ENCODE data around the gene VN1R4.
"Not testable (repeated sequence)": the region's sequence is repeated elsewhere in the genome, so short reads cannot be mapped to it uniquely, and the experiment has no call there.

Gene VN1R4, protein sequence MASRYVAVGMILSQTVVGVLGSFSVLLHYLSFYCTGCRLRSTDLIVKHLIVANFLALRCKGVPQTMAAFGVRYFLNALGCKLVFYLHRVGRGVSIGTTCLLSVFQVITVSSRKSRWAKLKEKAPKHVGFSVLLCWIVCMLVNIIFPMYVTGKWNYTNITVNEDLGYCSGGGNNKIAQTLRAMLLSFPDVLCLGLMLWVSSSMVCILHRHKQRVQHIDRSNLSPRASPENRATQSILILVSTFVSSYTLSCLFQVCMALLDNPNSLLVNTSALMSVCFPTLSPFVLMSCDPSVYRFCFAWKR

DNA sequence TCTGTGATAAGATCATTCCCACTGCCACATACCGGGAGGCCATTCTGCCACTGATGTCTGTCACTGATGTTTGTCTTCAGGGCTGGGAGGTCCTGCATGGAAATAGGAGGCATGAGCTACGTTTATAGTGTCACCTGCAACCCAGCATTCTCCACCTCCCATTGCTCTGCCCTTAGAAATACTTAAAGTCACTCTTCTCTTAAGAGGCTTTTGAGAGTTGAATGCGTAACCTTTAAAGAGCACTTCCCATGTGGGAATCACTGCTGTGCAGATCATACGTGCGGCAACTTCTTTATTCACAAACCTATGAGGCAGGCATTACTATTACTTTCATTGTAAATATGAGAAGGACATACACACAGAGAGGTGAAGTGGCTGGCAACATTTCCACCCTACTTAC lies at the start of gene VN1R4:
Gene VN1R4 (minus strand): TSS at position 101 of the 400 bp plus-strand sequence. CDS start 58 bp downstream, at position 43.
- not testable (repeated sequence) for DNase-seq

DNA sequence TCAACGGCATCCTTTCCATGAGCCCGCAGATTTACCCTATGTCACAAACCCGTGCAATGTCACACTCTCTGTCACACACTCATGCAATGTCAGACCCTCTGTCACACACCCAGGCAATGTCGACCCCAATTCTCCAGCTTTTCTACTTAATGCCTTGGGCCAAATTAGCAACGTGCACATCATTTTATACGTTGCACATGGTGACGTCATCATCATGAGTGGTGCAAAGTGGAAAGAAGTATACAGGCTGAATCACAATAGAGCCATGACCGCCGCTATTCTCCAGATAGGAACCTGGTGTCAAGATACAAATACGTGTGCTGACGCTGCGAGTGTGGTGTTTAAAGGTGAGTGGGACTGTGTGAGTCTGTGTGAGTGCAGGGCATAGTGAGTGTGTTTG lies 44.4 kb upstream of the VN1R4 start:
- DNase-seq = no peak

GRCh38 chr19:53311044-53311443 lies 43.5 kb upstream of the VN1R4 start:
- no peak for DNase-seq

GRCh38 chr19:53308339-53308811 lies 40.9 kb upstream of the VN1R4 start:
- DNase-seq = no peak

GRCh38 chr19:53301341-53301740 lies 33.8 kb upstream of the VN1R4 start:
- DNase-seq = not testable (repeated sequence)

DNA sequence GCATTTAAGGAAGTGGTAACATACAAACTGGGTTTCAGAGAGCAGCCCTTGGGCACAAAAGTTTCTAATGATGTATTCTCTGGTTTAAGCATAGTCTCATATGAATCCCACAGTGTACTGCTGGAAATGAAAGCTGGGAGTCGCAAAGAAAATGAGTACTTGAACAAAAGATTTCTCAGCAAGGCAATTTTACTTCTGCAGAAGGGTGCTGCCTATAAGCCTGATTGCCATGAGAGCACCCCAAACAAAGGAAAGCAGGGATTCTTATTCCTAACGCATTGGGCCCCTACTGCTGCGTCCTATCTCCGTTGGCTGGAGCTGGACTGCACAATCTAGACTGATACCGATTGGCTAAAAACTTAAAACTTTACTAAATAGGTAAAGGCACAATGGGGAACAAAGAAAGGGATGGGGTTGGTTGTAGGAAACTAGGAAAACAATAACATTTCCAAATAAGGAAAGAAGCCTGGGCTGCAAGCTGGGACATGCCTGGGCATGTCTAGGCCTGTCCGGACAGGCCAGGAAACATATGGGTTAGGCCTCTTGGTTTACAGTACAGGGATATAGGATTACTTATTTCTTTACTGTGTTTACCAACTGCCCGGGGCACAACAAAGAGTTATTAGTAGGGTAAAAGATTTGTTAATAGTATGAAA lies 27.4 kb upstream of the VN1R4 start:
- DNase-seq = no peak

GRCh38 chr19:53290758-53291549 lies 23.4 kb upstream of the VN1R4 start:
- no peak for DNase-seq

DNA sequence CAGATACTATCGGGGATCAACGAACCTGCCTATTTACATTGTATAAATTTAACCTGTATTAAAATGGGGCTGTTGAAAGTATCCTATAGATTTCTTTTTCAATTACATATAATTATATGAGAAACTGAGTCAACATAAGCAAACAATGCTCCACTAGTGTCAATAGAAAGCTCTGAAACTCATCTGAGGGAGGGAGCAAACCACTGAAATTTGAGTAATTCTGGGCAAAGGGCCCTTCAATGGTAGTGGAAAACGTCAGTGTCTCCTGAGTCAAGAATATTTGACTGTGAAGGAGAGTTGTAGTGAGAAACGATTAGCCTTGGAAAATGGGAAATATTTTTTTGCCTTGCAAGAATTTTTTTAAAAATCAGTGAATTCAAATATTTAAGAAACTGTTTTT lies 17.6 kb upstream of the VN1R4 start:
- no peak for DNase-seq

DNA sequence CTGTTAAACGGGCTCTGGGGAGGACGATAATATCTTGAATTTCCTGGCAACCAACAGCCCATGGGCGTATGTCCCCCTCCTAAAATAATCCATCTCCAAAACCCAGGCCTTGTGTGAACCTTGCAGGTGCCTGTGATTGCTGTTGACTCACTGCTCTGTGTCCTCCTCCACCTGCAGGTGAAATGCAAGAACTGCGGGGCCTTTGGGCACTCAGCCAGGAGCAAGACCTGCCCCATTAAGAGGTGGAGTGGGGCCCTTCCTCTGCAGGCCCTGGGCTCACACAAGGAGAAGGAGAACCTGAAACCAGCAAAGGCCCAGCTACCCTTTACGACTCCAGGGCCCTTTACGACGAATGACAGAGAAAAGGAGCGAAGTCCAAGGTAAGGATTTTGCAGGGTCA lies 14.4 kb upstream of the VN1R4 start:
- not testable (repeated sequence) for DNase-seq

DNA sequence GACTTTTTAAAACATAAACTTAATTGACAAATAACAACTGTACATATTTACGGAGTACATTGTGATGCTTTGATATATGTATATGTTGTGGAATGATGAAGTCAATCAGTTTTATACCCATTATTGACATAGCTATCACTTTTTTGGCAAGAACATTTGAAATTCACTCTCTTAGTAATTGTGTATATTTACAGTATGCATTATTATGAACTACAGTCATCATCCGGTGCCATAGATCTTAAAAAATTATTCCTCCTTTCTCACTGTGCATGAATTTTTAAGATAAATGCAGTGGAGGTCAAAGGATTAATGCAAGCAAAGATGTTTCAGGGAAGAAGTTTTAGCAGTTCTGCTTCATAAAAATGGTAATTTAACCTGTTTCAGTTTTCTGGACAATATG lies 8.0 kb upstream of the VN1R4 start:
- no peak for DNase-seq

GRCh38 chr19:53272044-53272443 lies 4.5 kb upstream of the VN1R4 start:
- DNase-seq = no peak

DNA sequence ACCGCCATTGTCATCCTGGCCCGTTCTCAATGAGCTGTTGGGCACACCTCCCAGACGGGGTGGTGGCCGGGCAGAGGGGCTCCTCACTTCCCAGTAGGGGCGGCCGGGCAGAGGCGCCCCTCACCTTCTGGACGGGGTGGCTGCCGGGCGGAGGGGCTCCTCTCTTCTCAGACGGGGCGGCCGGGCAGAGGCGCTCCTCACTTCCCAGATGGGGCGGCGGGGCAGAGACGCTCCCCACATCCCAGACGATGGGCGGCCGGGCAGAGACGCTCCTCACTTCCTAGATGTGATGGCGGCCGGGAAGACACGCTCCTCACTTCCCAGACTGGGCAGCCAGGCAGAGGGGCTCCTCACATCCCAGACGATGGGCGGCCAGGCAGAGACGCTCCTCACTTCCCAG lies 2.3 kb upstream of the VN1R4 start:
- DNase-seq = not testable (repeated sequence)

GRCh38 chr19:53257715-53258342 lies 9.7 kb downstream of the VN1R4 start, which contains the start of gene VN1R2:
VN1R2 (plus strand) TSS chr19:53258292; CDS start chr19:53258376, 84 bp downstream.
- DNase-seq = not testable (repeated sequence)

DNA sequence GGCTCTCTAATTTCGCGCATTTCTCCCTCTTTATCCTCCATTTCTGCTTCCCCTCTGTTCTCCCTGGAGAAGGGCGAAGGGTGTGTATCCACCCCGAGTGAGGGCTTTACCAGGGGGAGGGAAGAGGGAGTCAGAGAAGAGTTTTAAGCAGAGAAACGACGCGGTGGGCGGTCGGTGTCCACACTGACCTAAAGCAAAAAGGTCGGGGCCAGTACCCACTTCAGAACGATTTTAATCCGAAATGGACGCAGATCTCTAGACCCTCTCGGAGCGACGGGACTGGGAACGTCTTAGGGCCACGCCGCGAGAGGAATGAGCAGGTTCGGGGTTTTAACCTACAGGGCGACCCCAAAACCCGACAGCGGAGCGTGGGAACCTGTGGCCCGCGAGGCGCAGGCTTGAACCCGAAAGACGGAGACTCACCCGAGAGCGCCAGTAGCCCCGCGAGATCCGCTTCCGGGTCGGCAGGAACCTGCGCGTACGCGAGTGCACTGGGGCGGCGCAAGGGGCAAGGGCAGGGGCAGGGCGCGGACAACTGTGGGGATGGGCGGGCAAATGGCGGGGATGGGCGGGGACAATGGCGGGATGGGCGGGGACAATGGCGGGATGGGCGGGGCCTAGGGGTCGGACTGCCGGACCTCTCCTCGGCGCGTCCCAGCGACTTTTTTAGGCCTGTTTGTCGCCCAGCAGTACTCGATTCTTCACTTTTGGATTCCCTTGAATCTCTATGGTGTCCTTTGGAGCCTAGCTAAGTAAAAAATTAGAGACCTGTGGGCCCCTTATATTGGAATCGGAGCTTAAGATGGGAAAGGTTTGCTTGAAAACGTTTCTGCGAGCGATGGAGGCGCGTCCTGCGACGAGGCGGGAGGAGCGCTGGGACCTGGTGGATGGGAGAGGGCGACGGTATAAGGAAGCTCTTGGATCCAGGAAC lies 12.8 kb downstream of the VN1R4 start, which contains the start of gene ZNF677:
Gene ZNF677 (minus strand): TSS at position 463 of the 931 bp plus-strand sequence. CDS start 3,323 bp downstream, outside the sequence.
- no peak for DNase-seq

DNA sequence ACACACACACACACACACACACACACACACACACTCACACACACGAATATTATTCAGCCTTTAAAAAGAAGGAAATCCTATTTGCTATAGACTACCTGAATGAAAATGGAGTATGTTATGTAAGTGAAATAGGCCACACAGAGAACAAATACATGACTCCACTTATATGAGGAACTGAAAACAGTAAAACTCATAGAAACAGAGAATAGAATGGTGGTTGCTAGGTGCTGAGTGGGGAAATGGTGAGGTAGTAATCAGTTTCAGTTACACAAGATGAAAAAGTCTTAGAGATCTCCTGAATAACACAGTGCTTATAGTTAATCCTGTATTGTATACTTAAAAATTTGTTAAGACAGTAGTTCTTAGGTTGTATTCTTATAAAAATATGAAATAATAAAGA lies 21.0 kb downstream of the VN1R4 start:
- no peak for DNase-seq

- DNase-seq = no peak
These were observed 30.3 kb downstream of the VN1R4 start for GRCh38 chr19:53237114-53237777.

DNA sequence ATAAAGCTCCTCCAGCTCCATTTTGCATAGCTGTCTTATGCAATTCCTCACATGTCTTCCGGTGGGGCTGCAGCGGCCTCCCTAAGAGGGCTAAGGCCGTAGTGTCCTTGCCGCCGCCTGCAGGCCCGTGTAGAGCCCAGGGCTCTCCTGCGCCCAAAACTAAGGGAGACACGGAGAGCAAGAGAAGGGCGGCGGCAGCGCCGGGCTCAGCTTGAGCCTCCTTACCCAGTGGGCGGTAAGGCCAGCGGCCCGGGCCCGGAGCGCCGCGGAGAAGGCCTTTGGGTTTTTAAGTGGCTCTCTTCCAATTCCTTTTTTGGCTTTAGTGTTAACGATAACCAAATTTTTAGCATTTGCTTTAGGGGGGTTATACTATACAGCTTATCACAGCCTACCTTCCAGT lies 42.9 kb downstream of the VN1R4 start:
- DNase-seq = no peak

DNA sequence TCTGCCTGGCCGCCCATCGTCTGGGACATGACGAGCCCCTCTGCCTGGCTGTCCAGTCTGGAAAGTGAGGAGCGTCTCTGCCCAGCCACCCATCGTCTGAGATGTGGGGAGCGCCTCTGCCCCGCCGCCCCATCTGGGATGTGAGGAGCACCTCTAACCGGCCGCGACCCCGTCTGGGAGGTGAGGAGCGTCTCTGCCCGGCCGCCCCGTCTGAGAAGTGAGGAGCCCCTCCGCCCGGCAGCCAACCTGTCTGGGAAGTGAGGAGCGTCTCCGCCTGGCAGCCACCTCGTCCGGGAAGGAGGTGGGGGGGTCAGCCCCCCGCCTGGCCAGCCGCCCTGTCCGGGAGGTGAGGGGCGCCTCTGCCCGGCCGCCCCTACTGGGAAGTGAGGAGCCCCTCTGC lies 44.8 kb downstream of the VN1R4 start:
- DNase-seq = not testable (repeated sequence)
